EH (cell line): ENCODE results near the gene KRTAP12-2.
"Not testable (repeated sequence)": the region's sequence is repeated elsewhere in the genome, so short reads cannot be mapped to it uniquely, and the experiment has no call there.

ENCODE experiments used
- DNase-seq: peaks from one replicate; pipeline ENCODE4 v3.0.0-alpha.2; 2015; ENCODE audit warnings: low read depth

The KRTAP12-2 gene

GRCh38 chr21:44684077-44684476 lies 17.4 kb upstream of the KRTAP12-2 start:
- DNase-seq = no peak

GRCh38 chr21:44682580-44683151 lies 15.9 kb upstream of the KRTAP12-2 start:
- DNase-seq = no peak

GRCh38 chr21:44681861-44682579 lies 15.3 kb upstream of the KRTAP12-2 start, which contains the start of gene KRTAP12-1:
Gene KRTAP12-1, minus strand, starts transcription at chr21:44682163. Its CDS starts 40 bp downstream, at chr21:44682123.
- DNase-seq = no peak

DNA sequence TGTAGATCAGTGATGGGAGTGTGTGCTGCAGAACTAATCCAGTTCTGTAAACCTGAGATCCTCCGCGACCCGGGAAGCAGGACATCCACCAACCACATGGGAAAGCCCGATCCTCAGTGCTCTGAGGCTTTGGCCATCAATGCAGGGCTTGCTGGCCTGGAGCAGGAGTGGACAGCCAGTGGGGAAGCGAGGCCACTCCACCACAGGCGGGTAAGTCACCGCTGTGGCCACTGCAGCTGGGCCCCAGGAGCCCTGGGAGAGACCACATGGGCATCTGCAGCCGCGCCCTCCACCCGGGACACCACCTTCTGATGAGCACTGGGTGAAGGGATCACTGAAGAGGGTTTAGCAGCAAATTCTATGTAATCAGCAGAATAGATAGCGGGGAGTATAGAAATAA lies 14.4 kb upstream of the KRTAP12-2 start:
- DNase-seq = no peak

DNA sequence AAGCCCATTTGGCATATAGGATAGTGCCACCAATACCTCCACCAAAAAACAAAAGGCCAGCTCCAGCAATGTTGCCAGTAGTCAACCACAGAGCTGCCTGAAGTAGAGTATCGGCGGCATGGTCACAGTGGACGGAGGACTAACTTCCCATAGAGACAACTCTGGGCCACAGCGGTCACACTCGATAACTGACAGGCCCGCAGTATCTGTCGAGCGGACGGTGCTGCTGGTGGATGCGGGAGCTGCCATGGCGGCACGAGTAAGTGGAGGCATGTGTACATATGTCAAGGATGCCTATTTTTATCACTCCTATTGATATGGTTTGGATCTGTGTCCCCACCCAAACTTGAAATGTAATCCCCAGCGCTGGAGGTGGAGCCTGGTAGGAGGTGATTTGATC lies 11.2 kb upstream of the KRTAP12-2 start:
- no peak for DNase-seq

DNA sequence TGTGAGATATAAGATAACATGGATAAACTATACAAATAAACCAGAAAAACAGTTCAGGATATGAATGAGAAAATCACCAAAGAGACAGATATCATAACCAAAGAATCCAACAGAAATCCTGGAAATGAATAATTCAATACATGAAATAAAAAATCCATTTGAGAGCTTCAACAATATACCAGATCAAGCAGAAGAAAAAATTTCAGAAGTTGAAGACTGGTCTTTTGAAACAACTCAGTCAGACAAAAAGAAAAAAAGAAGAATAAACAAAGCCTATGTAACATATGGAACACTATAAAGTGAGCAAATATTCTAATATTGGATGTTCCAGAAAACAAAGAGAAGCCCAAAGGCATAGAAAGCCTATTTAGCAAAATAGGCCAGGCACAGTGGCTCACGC lies 5.2 kb upstream of the KRTAP12-2 start:
- no peak for DNase-seq

DNA sequence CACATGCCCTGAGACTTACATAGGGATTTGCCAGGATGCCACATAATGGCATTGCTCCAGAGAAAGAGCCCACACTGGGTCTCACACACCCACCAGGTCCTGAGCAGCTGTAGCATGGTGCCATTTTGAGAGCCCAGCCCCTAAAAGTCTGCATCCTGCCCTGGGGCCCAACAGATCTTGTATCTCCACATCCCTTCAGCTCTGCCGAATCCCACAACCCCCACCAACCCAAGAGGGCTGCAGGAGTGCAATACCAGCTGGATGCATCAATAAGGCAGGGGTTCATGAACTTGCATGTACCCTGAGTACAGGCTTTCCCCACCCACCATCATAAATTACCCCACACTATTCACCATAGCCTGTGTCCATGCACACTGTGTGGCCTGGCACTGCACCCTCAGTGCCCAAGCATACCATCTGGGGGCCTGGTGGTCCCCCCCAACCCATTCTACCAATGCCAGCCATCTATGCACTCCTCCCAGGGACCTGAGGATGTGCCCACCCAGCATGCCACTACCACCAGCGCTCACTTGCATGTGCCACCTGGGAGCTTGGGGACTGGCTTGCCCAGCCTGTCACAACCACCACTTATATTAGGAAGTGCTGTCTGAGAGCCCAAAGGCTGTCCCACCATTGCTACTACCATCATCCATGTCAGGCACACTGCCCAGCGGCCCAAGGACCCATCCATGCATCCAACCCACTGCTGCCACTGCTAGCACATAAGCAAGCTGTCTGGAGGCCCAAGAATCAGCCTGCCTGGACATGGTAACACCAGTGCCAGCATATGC lies 4.1 kb upstream of the KRTAP12-2 start:
- DNase-seq = no peak

GRCh38 chr21:44667612-44668011 lies 885 bp upstream of the KRTAP12-2 start:
- DNase-seq = no peak

GRCh38 chr21:44664691-44665090 lies 2.0 kb downstream of the KRTAP12-2 start:
- no peak for DNase-seq

DNA sequence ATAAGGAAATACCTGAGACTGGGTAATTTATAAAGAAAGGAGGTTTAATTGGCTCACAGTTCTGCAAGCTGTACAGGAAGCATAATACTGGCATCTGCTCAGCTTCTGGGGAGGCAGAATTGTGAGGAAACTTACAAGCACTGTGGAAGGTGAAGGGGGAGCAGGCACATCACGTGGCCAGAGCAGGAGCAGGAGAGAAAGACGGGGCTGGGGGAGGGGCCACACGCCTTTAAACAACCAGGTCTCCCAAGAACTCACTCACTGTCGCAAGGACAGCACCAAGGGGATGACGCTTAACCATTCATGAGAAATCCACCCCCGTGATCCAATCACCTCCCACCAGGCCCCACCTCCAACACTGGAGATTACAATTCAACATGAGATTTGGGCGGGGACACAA lies 5.2 kb downstream of the KRTAP12-2 start:
- DNase-seq = not testable (repeated sequence)

GRCh38 chr21:44658913-44659595 lies 7.7 kb downstream of the KRTAP12-2 start:
- DNase-seq = no peak

GRCh38 chr21:44658541-44658910 lies 8.2 kb downstream of the KRTAP12-2 start:
- no peak for DNase-seq

- DNase-seq = no peak
These were observed 8.8 kb downstream of the KRTAP12-2 start, which contains the start of gene KRTAP12-3 for GRCh38 chr21:44657635-44658540. Gene KRTAP12-3, plus strand, starts transcription at chr21:44657932. Its CDS starts 48 bp downstream, at chr21:44657980.

- no peak for DNase-seq
These were observed 9.9 kb downstream of the KRTAP12-2 start for GRCh38 chr21:44656868-44657267.

DNA sequence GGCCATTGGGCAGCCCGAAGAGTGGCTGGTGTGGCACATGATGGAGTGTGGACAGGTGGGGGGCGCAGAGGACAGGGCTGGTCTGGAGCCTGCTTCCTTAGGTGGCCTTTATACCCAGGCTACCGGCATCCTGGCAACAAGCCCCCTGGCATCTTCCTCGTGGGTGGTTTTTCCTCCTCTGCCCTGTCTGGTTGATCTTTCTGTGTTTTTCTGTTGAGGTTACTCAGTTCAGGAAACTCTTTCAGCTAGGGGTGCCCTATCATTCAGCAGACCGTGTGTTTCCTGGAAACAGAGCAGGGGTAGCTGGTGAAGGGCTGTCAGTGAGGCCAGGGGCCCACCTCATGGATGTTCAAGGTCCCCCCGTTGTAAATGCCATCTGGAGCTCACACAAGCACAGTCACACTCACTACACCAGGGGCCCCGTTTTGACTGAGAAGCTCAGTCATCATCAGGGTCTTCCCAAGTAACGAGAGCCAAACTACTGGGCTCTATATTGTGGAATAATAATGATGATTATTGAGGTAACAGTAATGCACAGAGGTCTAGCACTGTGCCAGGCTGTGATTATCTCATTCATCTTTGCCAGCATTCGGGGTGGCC lies 12.1 kb downstream of the KRTAP12-2 start, which contains the start of gene KRTAP12-4:
KRTAP12-4 (minus strand) TSS at position 84 of the 600 bp plus-strand sequence; CDS start at position 39, 45 bp downstream.
- no peak for DNase-seq

GRCh38 chr21:44653656-44654575 lies 12.8 kb downstream of the KRTAP12-2 start:
- no peak for DNase-seq

GRCh38 chr21:44653123-44653522 lies 13.6 kb downstream of the KRTAP12-2 start:
- DNase-seq = no peak

GRCh38 chr21:44650973-44651675 lies 15.6 kb downstream of the KRTAP12-2 start:
- DNase-seq = no peak
